NCI-H82 treated with DMSO at 0.1 percent for 48 hours (cell line): ENCODE results near the gene FOXO4.

ENCODE experiments used
- DNase-seq: peaks from one replicate; lab custom pipeline; 2025; ENCODE audit not compliant: unreplicated experiment; lab: John Stamatoyannopoulos, UW

The FOXO4 gene

DNA sequence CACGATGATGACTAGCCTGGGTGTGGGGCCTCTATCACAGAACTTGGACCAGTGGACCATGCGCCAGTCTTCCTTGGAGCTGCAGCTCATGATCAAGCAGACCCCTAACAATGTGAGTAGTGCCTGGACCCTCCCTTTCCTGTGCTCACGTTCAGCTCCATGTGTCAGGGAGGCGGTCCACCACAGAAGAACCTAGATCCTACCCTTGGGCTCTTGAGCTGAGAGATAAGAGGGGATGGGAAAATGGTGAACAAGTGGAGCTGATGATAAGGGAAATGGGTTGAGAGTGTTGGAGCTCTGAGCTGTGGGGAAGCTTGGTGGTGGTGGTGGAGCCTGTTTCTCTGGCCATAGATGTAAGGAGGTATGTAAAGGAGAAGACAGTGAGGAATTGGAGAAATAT, 35.9 kb downstream of the FOXO4 start:
- DNase-seq: no peak

GRCh38 chrX:71140440-71140839, 44.8 kb downstream of the FOXO4 start:
- DNase-seq: no peak

DNA sequence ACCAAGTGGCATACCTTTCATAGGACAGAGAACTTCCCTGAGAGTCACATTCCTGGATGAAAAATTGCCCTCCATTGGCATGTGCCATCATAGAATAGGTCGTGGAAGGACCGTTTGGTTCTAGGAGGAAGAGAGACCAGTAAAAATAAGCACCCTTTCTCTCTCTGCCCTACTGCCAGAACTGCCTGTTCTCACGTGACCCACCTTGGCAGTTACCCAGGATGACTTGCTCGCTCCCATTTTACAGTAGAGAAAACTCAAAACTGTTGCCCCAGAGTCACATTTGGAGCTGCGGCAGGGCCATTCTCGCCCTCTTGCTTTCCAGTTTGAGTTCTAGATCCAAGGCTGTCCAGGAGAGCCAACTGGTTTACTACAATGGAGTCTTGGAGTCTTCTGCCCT, 47.9 kb downstream of the FOXO4 start:
- DNase-seq: no peak

DNA sequence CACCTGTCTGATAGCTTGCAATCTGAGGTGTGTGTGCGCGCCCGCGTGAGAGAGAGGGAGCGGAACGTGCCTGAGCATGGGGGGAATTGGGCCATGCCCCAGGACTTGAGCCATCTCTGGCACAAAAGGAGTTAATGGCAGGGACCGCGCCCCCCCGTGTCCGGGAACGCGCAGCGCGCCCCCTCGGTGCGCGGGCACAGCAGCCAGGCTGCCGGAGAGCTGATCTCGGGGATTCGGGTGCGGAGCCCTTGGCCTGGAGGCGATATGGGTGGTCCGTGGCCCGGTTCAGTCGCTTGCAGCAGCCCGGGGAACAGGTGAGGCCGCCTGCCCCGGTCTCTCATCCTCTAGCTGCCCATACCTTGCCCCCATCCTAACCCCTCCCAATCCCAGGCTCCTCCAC, 49.0 kb downstream of the FOXO4 start, which contains the start of gene NLGN3:
NLGN3 (plus strand) TSS at position 191 of the 400 bp plus-strand sequence. CDS start 2,909 bp downstream, outside the sequence.
- DNase-seq: no peak

DNA sequence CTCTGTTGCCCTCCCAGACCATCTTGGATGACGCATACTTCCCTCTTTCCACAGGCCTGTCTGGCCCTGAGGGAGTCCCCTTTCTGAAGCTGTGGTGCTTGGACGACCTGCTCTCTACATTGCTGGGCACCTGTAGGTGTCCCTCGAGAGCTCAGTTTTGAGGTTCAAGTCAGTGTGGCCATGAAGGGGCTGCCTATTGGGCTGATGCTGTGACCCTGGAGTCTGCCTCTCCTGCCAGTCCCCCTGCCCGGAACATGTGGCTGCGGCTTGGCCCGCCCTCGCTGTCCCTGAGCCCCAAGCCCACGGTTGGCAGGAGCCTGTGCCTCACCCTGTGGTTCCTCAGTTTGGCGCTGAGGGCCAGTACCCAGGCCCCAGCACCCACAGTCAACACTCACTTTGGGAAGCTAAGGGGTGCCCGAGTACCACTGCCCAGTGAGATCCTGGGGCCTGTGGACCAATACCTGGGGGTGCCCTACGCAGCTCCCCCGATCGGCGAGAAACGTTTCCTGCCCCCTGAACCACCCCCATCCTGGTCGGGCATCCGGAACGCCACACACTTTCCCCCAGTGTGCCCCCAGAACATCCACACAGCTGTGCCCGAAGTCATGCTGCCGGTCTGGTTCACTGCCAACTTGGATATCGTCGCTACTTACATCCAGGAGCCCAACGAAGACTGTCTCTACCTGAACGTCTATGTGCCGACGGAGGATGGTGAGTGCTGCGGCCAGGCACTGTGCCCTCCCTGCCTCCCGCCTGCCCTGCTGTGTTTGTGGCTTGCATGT, 52.0 kb downstream of the FOXO4 start:
- DNase-seq: no peak

GRCh38 chrX:71148278-71148663, 52.6 kb downstream of the FOXO4 start:
- no peak for DNase-seq

- DNase-seq: no peak
These were observed 55.7 kb downstream of the FOXO4 start for GRCh38 chrX:71151366-71151765.
